ENCODE measurements around the gene GLP2R. TPM values are rescaled to one million over a fixed set of nuclear protein-coding genes. Genes with fewer than 3 reads are reported as not detected.
A peak's percentile ranks its signal among the peaks of the same experiment; 100 is the strongest.

The GLP2R gene
- polyA plus RNA-seq, 1 of the 3 experiments (the other 2 are of a cell fraction), result not detected

GRCh38 chr17:9900044-9900594, 74.4 kb downstream of the GLP2R start:
- DNase-seq, result no peak
- no peaks in the 10 kb centered on the region for H3K9me2 ChIP-seq
- H3K4me1 ChIP-seq (ENCODE audit: control insufficient read depth in 1 of 2, insufficient read depth in 2 of 2, low read depth in 1 of 2, low read length in 1 of 2), result no peaks in the 10 kb centered on the region
- H3K36me3 ChIP-seq (replicated peaks in 1 of 2; ENCODE audit: control insufficient read depth in 1 of 2, insufficient read depth in 2 of 2, low read length in 1 of 2), result no peaks in the 10 kb centered on the region
- peaks cover 23% of the 10 kb centered on the region; the same call in 1 of the 2 replicates for H3K27me3 ChIP-seq (ENCODE audit: insufficient read depth)
- 9% methylated on average over 8 of the region's 8 CpGs for WGBS (ENCODE audit: low lambda C conversion rate)
- no peak overlapping the region for H3K9ac ChIP-seq
- CTCF ChIA-PET, result interaction anchor here (0.7 to 1.8 kb wide), 2 partner anchors 10 to 718 kb away, joined by 3 to 7 read pairs; no protein-coding TSS in a partner anchor
- TF ChIP-seq FOSL2 (IDR thresholded peaks at IDR 0.05; ENCODE audit: borderline replicate concordance, low read depth) (no peak), NRF1 (IDR thresholded peaks at IDR 0.05; ENCODE audit: low read depth, low read length) (no peak), RCOR1 (IDR thresholded peaks at IDR 0.05; ENCODE audit: low read length) (no peak), SMC3 (IDR thresholded peaks at IDR 0.05; ENCODE audit: low read depth, low read length) (no peak), GABPA (IDR thresholded peaks at IDR 0.05; ENCODE audit: low read depth) (no peak), CHD2 (IDR thresholded peaks at IDR 0.05; ENCODE audit: low read length, partially characterized antibody) (no peak), POLR2AphosphoS5 (IDR thresholded peaks at IDR 0.05; ENCODE audit: low read depth, low read length) (no peak), FOXJ3 (CRISPR knock-in tag; IDR thresholded peaks at IDR 0.05) (no peak), RAD21 (IDR thresholded peaks at IDR 0.05; ENCODE audit: low read length) (no peak), JUND (IDR thresholded peaks at IDR 0.05) (no peak), EP300 (IDR thresholded peaks at IDR 0.05; ENCODE audit: borderline replicate concordance in 1 of 2, low read depth in 1 of 2, low read length in 1 of 2) (no peak), FOXM1 (IDR thresholded peaks at IDR 0.05; ENCODE audit: low read depth) (no peak), NFIC (IDR thresholded peaks at IDR 0.05; ENCODE audit: borderline replicate concordance) (no peak), PBX3 (IDR thresholded peaks at IDR 0.05) (no peak), TEAD4 (IDR thresholded peaks at IDR 0.05; ENCODE audit: borderline replicate concordance, insufficient read depth) (no peak), SIN3A (IDR thresholded peaks at IDR 0.05; ENCODE audit: borderline replicate concordance, low read depth, low read length) (no peak), USF1 (IDR thresholded peaks at IDR 0.05; ENCODE audit: borderline replicate concordance, low read depth) (no peak), YY1 (IDR thresholded peaks at IDR 0.05; ENCODE audit: low read depth) (no peak)
- no peaks in the 10 kb centered on the region for H3F3A ChIP-seq (replicated peaks; ENCODE audit: insufficient read depth)
- no peak overlapping the region for H3K27ac ChIP-seq (ENCODE audit: low read depth in 2 of 2, low read length in 1 of 2)
- H2AFZ ChIP-seq (ENCODE audit: low read depth), result no peak overlapping the region
- peak overlapping the region; percentile 63 for H3K4me2 ChIP-seq
- no peak overlapping the region for H3K4me3 ChIP-seq (ENCODE audit: low read depth in 2 of 2, low read length in 1 of 2)
- POLR2A ChIA-PET, result no interaction called here
- H3K79me2 ChIP-seq (ENCODE audit: insufficient read depth), result no peaks in the 10 kb centered on the region
- no peaks in the 10 kb centered on the region for H4K20me1 ChIP-seq (ENCODE audit: insufficient read depth)
- H3K9me3 ChIP-seq, result no peaks in the 10 kb centered on the region

GRCh38 chr17:9900784-9901183, 75.1 kb downstream of the GLP2R start:
- no peak overlapping the region for H3K9ac ChIP-seq
- H3K27me3 ChIP-seq (ENCODE audit: insufficient read depth), result peaks cover 23% of the 10 kb centered on the region; the same call in 1 of the 2 replicates
- H4K20me1 ChIP-seq (ENCODE audit: insufficient read depth), result no peaks in the 10 kb centered on the region
- ChIA-PET POLR2A (no interaction called here), CTCF (interaction anchor here (0.7 to 1.8 kb wide), 3 partner anchors 11 to 717 kb away, joined by 3 to 7 read pairs (median 3); no protein-coding TSS in a partner anchor)
- no peaks in the 10 kb centered on the region for H3K9me3 ChIP-seq
- no peaks in the 10 kb centered on the region for H3F3A ChIP-seq (replicated peaks; ENCODE audit: insufficient read depth)
- TF ChIP-seq POLR2AphosphoS5 (IDR thresholded peaks at IDR 0.05; ENCODE audit: low read depth, low read length) (no peak), ELF1 (IDR thresholded peaks at IDR 0.05) (no peak), ZBTB33 (IDR thresholded peaks at IDR 0.05; ENCODE audit: borderline replicate concordance, low read depth) (no peak), TCF12 (IDR thresholded peaks at IDR 0.05) (no peak), FOXJ3 (CRISPR knock-in tag; IDR thresholded peaks at IDR 0.05) (no peak)
- peak overlapping the region; percentile 63 for H3K4me2 ChIP-seq
- H3K36me3 ChIP-seq (replicated peaks in 1 of 2; ENCODE audit: control insufficient read depth in 1 of 2, insufficient read depth in 2 of 2, low read length in 1 of 2), result no peaks in the 10 kb centered on the region
- 19% methylated on average over 8 of the region's 8 CpGs for WGBS (ENCODE audit: low lambda C conversion rate)
- H3K9me2 ChIP-seq, result no peaks in the 10 kb centered on the region
- H2AFZ ChIP-seq (ENCODE audit: low read depth), result no peak overlapping the region
- peak overlapping the region in 1 of 2 experiments; percentile 23; a peak in 1 of 4 replicates for H3K4me3 ChIP-seq (ENCODE audit: low read depth in 2 of 2, low read length in 1 of 2)
- no peaks in the 10 kb centered on the region for H3K79me2 ChIP-seq (ENCODE audit: insufficient read depth)
- no peak for DNase-seq
- no peaks in the 10 kb centered on the region for H3K4me1 ChIP-seq (ENCODE audit: control insufficient read depth in 1 of 2, insufficient read depth in 2 of 2, low read depth in 1 of 2, low read length in 1 of 2)
- H3K27ac ChIP-seq (ENCODE audit: low read depth in 2 of 2, low read length in 1 of 2), result no peak overlapping the region
